HTERT RPE-1 (cell line): ENCODE results near the gene ANKEF1.

ENCODE experiments used
- in situ Hi-C: fragments of 300-500 bp; cut with MboI; formaldehyde crosslinking; loops from 4 replicates; pipeline ENCODE4 v1.14.3; 2020; ENCODE audit warnings: low sequenced_read_pairs

The ANKEF1 gene

DNA sequence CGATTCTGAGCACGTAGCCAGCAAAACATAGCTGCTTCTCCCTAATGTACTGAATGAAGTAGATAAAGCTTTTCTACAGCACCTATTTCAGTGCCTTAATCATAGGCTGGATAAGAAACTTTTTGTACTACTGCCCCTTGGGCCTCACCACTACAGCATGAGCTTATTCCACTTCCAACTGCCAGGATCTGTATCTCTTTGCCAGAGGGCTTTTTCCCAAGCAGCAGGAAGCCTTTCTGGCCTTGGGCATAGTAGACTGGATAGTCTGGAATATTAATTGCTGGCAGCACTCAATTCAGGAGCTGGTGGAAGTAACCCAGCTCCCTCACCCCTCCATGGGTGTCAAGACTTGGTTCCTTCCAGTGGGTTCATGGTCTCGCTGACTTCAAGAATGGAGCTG lies 43.6 kb downstream of the ANKEF1 start:
- in situ Hi-C loops: no loop called here

DNA sequence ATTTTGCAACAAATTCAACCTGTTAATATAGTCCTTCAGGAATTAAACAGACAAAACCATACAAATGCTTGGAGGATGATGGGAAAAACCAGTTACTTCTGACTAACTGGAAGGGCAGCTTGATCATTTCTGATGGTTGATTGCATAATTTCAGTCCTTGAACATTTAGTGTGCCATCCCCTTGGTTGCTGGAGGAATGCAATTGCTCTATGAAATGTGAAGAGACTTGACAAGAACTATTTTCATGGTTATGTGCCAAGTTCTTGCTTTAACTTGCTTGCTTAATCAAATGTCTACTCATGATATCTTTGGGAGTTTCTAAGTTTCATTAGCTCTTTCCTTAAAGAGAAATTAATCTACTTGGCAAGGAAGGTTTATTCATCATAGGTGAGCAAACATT lies 45.2 kb downstream of the ANKEF1 start:
- in situ Hi-C loops: no loop called here

DNA sequence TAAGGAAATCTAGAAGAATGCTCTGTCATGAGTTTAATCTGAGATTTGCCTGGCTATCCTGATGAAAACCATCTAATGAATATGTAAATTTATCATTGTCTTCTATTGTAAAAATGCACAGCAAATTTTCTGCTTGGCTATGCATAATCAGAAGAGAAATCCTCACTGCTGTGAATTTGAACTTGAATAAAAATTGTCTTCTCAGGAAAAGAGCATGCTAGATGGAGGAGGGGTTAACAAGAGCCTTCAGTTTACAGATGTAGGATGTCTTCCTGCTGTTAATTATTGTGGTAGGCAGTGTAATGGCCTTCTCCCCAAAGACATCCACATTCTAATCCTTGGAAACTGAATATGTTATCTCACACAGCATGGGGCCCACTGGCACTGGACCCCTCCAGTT lies 45.8 kb downstream of the ANKEF1 start:
- in situ Hi-C loops: no loop called here

DNA sequence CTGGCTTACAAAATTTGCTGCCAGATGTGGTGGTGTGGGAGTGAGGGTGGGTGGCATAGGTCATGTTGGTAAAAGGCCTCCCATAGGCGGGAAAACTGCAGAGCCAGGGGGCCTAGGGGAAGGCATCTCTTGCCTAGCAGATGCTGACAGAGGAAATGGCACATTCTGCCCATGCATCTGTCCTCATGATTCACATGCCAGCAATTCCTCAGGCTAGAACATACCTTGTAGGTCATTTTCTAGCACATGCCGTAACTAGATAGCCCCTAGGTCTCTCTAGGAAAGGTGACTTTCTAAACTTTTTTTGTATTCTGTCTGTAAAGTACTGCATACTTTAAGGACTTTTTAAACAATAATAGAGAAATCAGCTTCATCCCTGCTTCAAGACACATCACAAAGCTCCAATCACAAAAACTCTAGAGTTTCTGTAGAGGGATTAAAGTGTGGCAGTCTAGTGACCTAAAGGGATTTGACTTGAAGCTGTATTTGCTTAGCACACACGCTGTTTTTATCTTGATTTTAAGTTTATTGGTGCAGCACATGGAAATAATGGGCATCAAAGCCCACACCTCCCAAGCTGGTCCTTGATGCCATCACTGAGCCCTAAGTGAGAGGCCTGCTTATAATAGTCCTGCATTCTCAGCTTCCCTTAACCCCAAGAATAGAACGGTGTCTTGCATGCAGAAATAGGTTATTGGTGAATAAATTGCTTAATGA lies 55.2 kb downstream of the ANKEF1 start:
- in situ Hi-C loops: no loop called here

DNA sequence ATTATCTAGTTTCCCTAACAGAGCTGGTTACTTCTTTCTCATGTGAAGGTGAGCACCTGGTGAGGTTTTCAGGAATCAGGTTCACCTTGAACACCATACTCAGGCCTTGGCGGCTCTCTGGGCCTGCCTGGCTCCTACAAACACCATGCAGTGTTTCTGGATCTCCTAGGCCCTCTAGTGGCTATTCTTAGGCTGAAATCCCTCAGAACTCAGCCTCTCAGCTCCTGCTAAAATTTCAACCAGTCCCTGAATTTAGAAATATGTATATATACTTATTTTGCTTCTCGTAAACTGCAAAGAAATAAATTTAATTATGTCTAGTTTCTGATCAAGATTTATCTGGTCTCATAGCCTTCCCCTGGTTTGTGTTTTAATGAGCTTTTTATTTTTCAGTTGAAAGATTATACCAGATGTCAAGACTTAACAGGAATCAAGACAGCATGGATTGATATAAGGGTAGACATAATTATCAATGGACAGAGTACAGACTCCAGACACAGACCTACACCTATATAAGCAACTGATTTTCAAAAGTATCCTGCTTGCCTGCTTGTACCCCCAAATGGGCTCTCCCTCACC lies 55.9 kb downstream of the ANKEF1 start:
- in situ Hi-C loops: no loop called here

DNA sequence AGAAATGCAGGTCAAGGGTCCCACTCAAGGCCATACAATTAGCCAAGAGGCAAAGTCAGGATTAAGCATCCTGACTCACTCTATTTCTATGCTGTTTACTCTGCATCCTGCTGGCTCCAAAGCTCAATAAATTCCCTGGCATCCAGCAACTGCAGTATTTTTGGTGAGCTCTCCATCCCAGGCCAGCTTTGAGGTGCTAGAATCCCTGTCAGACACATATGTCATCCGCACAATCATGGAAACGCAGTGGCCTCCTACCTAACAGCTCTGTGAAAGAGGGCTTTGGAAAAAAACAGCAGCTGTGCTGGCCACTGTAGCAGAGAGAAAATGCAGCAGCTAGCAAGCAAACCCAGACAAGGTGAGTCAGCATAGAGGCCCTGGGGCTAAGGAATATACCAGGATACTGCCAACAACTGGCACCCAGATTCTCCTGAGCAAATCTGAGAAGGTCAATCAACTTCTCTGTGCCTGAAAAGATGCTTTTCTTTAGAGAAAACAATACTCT lies 58.4 kb downstream of the ANKEF1 start:
- in situ Hi-C loops: no loop called here

DNA sequence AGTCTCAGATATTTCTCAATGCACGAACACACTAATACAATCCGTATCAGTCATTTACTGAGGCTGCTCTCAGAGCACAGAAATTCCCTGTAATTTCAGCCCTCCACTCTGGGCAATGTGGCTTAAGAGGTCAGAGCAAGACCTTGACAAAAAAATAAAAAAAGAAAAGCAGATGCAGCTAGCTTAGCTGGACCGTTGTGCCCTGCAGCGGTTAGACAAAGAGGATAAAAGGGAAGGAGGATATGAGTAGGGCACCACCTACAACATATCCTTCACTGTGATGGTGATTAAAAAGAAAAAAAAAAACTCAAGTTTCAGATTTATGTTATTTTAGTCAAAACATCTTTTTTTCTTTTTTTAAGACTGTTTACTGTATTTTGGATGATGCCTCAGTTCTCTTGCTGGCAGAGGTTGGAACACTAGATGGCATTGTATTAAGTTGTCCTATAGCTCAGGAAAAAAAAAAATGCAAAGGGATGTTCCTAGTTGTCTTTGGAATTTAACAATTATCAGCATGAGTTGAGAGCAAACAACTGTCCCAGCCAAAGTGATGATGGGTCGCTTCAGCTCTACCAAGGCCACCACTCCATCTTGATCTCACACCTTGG lies 59.9 kb downstream of the ANKEF1 start:
- in situ Hi-C loops: no loop called here

DNA sequence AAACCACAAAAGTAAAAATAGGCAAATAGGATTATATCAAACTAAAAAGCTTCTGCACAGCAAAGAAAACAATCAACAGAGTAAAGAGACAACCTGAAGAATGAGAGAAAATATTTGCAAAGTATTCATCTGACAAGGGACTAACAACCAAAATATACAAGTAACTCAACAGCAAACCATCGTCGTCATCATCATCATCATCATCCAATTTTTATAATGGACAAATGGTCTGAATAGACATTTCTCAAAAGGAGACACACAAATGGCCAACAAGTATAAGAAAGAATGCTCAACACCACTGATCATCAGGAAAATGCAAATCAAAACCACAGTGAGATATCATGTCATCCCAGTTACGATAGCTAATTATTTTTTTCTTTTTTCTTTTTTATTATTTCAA lies 62.0 kb downstream of the ANKEF1 start:
- in situ Hi-C loops: no loop called here

DNA sequence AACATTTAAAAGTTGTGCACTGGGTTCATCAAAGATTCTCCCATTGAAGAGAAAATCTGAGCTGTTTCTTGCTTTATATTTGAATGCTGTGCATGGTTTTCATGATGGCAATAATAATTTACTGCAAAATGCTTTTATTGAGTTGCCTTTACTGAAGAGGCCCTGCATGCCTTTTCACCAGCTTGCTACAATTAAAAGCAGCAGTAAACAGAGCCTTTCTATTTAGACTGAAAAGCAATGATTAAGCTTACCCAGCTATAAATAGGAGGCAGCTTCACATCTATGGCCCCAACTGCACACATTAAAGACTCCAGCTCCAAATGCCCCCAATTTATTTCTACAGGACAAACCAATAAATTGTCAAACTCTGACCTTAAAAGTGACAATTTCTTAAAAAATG lies 70.3 kb downstream of the ANKEF1 start:
- in situ Hi-C loops: no loop called here
